ENCODE measurements around the gene PADI6.
"Not testable (repeated sequence)": the region's sequence is repeated elsewhere in the genome, so short reads cannot be mapped to it uniquely, and the experiment has no call there.

Gene PADI6

DNA sequence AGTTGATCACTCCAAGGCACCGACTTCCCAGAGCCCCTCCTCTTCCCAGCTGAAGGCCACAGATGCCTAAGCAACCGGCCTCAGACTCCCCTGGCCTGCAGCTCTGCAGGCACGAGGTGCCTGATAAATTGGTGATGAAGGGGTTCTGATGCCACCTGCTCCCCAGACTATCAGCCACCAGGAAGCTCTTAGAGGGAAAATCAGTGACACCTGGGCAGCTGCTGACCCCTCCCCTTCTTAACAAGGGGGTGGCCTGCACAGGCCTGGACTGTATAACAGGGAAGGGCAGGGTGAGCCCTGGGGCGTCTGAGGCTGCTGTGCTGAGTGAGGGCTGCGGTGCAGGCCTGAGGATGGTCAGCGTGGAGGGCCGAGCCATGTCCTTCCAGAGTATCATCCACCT lies at the start of gene PADI6:
TSS of gene PADI6 (plus strand) at position 301 of the 400 bp plus-strand sequence. CDS start at position 351, 50 bp downstream.
- no peak for DNase-seq

DNA sequence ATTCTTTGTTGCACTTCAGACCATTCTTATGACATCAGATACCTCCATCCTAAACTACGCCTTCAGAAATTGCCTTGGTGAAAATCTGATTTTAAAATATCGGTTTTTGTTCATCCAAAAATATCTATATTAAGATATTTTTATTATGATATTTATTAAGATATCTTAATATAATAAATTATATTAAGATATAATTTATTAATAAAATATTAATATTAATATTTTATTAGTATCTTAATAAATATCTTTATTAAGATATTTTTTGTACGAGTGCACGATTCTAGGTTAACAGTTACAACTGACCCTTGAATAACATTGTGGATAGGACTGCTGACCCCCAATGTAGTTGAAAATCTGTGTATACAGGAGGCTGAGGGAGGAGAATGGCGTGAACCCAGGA lies 43.1 kb upstream of the PADI6 start:
- DNase-seq: no peak

DNA sequence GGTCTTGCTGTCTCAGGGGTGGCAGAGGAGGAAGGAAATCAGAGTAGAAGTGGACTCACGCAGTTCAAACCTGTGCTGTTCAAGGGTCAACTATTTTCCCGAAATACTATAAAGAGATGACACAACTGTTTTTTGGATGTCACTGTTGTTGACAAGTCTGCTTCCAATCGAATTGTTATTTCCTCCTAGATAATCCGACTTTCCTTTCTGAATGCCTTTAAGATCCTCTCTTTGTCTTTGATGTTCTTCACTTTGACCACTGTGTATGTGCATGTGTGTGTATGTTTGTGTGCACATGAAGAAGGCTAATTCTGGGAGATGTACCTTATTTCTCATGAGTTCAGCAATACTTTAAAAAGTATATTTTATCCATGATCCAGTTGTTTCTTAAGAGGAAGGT lies 42.4 kb upstream of the PADI6 start:
- no peak for DNase-seq

DNA sequence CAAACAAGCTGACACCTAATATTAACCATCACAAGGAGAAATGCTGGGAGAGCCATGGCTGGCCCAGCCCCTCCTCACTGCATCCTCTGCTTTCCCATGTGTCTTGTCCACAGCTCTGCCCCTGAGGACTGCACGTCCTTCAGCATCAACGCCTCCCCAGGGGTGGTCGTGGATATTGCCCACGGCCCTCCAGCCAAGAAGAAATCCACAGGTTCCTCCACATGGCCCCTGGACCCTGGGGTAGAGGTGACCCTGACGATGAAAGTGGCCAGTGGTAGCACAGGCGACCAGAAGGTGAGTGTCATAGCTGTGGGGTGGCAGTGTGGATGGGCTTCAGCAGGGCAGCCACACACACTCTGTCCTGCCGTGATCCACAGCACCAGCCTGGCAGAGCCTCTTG lies 41.1 kb upstream of the PADI6 start:
- no peak for DNase-seq

DNA sequence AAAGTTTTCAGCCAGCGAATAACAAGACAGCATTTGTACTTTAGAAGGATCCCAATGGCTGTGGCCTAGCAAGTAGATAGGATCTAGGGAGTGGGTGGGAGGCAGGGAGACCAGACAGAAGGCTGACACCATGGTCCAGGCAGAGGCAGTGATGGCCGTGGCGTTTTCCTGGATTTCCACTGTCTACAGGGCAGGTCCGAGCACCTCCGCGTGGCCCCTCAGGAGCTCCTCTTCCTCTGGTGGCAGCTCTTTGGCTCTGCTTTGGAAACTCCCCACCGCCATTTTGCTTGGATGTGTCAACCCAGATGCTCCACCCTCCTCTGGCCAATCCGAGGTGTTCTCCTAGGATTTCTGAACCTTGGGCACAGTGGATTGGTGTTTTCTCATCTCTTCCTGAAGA lies 38.9 kb upstream of the PADI6 start:
- no peak for DNase-seq

DNA sequence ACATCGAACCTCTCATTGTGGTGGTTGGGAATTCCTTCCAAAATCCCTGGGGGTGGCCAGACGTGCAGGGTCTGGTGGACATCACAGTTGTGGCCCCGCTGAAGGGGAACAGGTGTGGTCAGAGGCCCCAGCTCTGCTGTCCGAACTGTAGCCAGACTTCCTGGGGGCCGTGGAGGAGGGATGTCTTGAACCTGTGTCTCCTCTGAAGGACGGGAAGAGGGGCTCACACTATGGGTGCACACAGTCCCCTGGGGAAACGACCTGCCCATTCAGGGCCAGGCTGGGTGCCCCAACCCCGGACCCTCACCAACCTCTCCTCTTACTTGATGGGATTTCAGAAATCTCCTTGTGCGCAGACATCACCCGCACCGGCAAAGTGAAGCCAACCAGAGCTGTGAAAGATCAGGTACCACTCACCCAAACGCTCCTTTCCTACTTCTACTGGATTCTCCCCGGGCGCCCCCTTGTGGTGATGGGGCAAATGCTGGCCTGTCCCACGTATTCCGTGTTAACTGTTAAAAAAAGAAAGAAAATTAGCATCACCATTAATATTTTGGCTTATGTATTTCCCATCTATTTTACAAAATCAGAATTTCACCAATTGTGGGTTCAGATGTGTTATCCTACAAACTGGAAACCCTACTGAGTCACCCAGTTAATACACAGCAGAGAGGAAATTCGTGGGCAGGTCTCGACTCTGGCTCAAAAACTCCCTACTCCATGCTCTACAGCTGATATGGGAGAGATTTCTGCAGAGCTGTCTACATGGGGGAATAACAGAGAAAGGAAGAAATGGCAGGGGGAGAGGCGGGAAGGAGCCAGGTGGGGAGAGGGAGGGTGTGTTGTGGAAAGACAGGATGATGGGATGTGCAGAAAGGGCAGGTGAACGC lies 35.9 kb upstream of the PADI6 start:
- peak; percentile 12 for DNase-seq

DNA sequence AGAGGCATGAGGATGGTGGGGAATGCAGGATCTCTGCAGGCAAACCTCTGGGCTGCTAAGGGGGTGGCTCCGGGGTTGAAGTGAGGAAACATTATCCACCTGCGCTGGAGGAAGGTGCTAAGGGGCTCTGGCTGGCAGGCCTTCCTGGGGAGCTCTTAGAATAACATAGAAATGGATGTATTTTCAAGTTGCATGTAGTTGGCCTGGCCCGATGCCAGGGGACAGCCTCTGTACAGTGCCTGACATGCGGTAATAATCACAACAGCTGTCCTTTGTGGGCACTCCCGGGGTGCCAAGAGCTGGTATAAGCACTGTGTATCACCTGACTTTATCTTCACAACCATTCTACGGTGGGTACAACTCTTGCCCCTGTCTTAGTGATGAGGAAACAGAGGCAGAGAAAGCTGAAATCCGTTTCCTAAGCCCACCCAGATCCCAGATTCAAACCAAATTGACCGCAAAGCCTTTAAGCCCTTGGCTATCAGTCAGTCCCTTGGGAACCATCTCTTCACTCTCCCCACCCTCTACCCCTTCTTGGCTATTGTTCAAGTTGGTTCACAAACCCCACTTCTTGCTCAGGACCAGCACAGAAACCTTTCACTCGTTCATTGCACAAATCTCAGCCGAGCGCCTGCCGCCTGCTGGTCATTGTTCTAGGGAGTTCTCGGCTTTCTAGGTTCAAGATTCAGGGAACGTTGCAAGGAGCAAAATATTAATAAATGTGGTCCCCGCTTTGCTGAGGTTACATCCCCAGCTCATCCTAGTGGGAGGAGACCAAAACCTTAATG lies 33.1 kb upstream of the PADI6 start:
- no peak for DNase-seq

DNA sequence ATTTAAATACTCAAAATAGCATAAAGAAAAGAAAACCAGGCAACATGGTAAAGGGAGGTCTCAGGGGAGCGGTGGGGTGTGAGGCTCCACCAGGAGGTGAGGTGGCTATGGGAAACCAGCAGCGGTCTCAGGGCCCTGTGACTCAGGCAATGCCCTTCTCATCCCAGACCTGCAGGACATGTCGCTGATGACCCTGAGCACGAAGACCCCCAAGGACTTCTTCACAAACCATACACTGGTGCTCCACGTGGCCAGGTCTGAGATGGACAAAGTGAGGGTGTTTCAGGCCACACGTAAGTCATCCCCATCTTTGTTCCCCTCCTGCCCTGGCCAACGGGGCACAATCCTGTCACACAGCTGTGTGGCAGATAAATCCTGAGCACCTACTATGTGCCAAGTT lies 32.5 kb upstream of the PADI6 start:
- DNase-seq: no peak

DNA sequence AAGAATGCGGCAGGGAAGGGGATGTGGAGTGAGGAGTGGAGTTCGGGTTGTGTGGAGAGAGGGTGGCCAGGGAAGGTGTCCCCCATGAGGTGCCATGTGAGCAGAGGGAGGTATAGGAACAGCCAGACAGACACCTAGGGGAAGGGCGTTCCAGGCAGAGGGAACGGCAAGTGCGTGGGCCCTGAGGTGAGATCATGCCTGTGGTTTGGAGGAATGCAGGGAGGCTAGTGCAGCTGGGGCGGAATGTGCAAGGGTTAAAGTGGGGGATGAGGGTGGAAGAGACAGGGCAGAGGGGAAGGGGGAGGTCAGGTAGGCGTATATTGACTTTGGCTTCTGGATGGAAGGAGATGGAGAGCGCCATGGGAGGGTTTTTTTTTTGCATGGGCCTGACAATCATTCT lies 31.6 kb upstream of the PADI6 start:
- no peak for DNase-seq

DNA sequence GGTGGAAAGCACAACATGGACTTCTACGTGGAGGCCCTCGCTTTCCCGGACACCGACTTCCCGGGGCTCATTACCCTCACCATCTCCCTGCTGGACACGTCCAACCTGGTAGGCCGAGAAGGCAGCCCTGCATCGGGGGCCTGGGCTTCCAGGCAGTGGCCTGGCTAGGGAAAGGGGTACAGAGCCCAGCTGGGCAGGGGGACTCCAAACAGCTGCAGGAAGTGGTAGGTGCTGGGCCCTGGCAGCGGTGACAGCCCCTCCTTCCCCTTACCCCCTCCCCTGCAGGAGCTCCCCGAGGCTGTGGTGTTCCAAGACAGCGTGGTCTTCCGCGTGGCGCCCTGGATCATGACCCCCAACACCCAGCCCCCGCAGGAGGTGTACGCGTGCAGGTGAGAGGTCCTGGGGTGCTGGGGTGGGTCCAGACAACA lies 30.0 kb upstream of the PADI6 start:
- no peak for DNase-seq

DNA sequence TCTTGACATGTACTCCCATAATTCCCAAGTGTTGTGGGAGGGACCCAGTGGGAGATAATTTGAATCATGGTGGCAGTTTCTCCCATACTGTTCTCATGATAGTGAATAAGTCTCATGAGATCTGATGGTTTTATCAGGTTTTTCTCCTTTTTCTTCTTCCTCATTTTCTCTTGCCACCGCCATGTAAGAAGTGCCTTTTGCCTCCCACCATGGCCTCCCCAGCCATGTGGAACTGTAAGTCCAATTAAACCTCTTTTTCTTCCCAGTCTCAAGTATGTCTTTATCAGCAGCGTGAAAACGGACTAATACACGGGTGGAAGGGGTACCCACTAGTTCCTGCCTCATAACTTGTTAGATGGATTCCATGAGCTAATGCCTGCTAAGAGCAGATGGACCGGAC lies 26.5 kb upstream of the PADI6 start:
- DNase-seq: not testable (repeated sequence)

DNA sequence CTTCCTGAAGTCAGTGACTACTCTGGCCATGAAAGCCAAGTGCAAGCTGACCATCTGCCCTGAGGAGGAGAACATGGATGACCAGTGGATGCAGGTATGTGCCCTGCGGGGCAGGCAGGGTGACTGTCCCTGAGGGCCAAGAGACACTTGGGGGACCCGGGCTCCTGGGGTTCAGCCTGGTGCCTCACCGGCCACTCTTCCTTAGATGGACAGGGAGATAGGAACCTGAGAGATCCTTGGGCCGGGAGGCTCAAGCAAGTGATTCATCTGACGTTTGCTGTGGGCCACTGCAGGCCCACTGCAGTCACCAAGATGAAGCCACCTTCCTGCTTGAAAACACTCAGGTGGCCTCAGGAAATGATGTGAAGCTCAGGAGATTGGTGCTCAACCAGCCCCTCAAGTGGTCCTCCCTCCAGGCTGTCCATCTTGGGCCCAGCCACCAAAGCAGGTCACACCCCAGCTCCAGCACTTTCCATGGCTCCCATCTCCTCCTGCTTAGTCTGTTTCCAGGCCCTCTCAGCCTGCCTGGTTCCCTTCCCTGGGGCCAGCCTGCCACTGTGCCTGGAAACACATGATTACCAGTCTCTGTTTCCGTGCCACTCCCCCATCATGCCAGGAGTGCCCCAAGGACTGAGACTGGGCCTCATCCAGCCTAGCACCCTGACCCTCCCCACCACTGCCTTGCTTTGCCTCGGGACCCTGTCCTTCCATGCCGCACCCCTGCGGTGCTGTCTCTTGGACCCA lies 25.8 kb upstream of the PADI6 start:
- no peak for DNase-seq

DNA sequence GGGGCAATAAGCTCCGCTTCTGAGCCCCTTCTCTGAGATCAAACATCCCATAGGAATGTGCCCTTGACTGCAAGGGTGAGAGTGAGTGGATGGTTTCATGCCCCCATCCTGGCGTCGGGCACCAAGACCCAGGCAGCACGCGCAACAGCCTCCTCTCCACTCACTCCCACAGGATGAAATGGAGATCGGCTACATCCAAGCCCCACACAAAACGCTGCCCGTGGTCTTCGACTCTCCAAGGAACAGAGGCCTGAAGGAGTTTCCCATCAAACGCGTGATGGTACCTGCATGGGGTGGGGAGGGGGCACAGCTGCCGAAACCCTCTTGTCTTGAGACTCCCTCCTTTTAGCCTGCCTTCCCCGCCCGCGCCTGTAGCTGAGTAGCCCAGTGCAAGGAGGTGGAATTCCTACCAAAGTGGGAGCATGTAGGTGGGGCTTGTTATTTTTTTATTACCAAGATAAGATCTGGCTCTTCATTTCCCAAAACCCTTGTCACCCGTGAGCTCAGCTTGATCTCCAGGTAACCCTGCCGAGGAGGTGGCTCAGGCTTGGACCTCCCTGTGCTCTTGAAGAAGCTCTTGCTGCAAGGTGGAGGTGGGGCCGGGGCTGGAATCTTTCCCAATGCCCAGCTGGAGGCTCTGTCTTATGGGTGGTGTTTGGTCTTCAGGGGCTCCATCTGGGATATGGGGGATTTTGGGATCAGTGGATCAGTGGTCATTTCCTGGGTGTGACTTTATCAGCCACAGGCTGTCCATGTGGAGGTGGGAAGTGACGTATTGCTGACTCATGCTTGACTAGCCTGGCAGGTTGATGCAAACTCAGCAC lies 24.0 kb upstream of the PADI6 start:
- DNase-seq: no peak

DNA sequence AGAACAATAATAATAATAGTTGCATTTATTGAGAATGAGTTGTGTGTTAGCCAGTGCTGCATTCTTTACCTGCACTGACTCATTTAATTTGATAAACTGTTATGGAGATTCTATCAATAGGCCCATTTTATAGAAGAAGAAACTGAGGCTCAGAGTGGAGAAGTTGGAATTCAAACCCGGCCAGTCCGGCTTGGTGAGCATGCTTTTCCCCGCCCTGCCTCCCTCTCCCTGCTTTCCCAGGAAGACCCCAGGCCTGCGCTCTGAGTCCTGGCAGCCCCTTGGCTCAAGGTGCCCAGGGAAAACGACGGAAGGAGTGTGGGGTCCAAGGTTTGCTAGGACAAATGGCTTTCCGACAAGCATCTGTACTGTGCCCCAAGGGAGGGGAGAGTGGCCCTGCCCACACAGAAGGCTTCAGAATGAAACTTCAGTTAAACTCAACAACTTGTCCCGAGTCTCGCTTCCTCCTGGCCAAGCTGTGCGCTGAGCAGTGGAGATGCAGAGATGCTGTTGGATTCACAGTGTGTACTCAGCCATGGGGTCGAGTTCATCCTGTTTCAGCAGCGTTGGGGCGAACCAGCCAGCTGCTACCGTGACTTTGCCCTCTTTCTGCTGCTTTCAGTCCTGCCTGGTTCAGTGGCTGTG lies 23.3 kb upstream of the PADI6 start:
- no peak for DNase-seq

DNA sequence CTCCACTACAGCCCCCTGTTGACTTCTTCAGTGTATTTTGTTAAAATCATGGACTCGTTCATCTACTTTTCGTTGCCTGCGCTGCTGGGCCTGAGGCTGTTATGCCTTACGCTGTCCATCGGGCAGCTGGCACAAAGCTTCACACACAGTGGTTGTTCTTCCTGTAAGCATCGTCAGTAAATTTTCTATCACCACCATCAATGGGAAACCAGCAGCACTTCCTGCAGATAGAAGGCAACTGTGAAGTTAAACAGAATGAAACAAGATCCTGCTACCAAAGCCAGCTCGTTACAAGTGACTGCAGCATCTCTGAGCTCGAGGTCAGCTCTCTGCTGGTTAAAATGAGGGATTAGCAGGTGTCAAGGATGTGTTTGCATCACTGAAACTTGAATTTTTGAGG lies 21.9 kb upstream of the PADI6 start:
- no peak for DNase-seq

DNA sequence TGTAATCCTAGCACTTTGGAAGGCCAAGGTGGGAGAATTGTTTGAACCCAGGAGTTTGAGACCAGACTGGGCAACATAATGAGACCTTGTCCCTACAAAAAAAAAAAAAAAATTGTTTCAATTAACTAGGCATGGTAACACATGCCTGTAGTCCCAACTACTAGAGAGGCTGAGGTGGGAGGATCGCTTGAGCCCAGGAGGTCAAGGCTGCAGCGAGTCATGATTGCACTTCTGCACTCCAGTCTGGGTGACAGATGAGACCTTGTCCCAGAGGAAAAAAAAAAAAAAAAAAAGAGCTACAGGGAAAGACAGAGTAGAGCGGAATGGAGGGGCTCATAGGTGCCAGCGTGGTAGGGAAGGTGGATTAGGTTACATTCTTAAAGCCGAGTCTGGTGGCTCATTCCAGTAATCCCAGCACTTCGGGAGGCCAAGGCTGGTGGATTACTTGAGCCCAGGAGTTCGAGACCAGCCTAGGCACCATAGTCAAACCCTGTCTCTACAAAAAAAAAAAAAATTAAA lies 21.0 kb upstream of the PADI6 start:
- no peak for DNase-seq

DNA sequence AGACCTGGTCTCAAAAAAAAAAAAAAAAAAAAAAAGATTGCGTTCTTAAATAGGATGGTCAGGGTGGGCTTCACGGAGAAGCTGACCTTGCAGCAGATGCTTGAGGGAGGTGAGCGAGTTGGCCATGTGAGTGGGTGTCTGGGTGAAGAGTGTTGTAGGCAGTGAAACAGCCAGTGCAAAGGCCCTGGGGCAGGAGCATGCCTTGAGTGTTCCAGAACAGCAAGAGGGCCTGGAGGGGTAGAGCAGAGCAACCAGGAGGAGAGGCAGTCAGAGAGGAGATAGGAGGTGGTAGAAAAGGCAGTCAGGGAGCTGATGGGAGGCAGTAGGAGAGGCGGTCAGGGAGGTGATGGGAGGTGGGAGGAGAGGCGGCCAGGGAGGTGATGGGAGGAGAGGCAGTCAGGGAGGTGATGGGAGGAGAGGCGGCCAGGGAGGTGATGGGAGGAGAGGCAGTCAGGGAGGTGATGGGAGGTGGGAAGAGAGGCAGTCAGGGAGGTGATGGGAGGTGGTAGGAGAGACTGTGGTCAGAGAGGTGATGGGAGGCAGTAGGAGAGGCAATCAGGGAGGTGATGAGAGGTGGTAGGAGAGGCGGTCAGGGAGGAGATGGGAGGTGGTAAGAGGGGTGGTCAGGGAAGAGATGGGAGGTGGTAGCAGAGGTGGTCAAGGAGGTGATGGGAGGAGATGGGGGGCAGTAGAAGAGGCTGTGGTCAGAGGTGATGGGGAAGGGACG lies 20.2 kb upstream of the PADI6 start:
- DNase-seq: no peak

DNA sequence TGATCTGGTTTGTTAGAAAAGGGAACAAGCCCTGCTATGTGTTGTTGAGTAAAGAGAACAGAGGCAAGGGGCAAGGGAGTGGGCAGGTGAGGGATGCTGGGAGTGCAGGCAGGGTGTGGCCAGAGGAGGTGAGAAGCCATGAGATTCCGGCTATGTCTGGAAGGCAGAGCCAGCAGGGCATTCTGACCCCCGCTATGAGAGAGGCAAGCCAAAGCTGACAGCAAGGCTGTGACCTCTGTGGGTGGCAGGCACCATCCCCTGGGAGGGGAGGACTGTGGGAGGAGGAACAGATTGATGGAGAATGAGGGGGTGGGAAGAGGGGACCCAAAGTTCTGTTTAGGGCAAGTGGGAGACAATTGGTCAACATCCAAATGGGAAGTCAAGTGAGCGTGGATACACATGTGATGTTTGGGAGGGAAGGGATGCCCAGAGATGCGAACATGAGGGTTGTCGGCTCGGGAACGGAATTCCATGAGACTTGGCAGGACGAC lies 19.5 kb upstream of the PADI6 start:
- DNase-seq: no peak

DNA sequence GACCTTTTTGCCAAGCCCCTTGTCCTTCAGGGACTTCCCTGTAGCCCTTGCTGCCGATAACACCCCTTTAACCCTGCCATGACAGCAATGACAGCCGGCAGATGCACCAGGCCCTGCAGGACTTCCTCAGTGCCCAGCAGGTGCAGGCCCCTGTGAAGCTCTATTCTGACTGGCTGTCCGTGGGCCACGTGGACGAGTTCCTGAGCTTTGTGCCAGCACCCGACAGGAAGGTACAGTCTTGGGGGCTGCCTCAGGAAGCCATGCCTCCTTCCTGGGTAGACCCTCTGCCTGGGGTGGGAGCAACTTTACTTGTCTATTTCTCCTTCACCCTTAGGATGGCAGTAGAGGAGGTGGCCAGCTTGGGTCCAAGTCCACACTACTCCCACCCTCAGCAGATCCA lies 16.1 kb upstream of the PADI6 start:
- DNase-seq: no peak

DNA sequence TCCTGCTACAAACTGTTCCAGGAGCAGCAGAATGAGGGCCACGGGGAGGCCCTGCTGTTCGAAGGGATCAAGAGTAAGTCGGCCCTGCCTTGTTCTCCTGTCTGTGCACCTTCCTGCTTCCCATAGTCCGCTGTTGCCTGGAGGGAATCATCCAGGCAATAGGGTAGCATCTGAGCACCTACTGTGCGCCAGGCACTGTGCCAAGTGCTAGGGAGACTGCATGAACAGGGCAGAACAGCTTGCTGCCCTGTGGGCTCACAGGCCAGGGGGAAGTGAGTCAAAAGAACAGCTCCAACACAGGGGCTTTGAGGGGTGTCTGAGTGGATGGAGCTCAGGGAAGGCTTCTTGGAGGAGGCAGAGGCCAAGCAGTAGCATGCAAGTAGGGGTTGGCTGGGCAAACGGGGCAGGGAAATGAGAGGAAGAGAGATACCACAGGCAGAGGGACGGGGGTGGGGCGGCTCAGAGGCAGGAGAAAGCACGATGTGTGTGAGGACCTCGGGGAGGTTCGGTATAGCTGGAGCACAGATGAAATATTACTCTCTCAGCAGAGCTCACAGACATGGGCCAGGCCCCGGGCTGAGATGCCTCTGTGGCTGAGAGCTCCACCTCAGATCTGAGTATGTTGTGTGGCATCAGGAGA lies 15.5 kb upstream of the PADI6 start:
- DNase-seq: no peak

Measured in activated effector memory CD4-positive, alpha-beta T cell treated with Interleukin-2 at 50 U/mL for 16 hours (primary cell).